NCI-H774 (cell line): ENCODE data around the gene CACNA1D.
"Not testable (repeated sequence)": the region's sequence is repeated elsewhere in the genome, so short reads cannot be mapped to it uniquely, and the experiment has no call there.

ENCODE experiments used
- DNase-seq: peaks from one replicate; lab custom pipeline; 2025; lab: John Stamatoyannopoulos, UW

The CACNA1D gene

DNA sequence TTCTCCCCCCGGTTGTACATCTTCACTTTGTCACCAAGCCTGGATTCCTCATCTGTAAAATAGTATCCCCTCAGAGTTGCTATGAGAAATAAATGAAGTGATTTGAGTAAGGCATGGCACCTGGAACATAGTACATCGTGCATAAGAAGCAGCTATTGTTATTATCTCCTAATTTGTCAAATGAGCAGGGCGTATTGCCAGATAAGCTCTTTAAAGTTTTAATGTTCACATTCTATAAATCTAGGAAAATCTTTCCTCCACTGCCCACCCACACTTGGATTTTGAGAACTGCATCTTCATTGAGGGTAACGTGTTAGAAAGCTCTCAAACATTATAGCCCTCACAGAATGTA, 32.3 kb downstream of the CACNA1D start:
- no peak for DNase-seq

DNA sequence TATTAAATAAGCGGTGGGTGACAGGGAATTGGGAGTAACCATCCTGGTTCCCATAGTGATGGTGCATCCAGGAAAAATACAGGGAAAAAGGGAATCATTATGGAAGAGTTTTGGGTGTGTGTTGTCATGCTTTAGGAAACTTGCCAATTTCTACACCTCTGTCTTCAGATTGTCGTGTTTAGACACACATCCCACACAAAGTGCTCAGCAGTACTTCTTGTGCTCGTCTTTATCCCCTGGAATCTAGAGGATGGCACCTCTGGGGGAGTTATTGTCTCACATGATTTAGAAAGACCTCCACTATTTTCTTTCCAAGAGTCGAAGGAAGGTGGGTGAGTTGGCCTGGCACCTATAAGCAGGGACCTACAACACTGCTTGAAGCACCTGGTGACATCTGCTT, 35.8 kb downstream of the CACNA1D start:
- no peak for DNase-seq

DNA sequence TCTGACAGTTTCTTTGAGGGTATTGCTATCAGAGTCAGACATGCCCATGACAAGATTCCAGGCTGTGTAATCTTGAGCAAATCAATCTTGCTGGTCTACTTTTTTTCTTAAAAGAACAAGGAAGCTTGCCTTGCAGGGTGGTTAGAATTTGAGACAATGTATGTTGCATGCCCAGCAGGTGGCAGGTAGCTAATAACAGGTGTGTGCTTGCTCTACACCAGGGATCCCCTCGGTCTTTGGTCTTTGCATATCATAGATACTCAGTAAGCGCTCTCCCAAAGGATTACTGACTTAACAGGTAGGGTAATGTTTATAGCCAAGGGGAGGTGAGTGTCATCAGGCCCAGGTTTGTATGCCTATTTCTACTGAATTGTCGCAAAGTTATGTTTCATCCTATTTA, 37.3 kb downstream of the CACNA1D start:
- peak; percentile 20 for DNase-seq

DNA sequence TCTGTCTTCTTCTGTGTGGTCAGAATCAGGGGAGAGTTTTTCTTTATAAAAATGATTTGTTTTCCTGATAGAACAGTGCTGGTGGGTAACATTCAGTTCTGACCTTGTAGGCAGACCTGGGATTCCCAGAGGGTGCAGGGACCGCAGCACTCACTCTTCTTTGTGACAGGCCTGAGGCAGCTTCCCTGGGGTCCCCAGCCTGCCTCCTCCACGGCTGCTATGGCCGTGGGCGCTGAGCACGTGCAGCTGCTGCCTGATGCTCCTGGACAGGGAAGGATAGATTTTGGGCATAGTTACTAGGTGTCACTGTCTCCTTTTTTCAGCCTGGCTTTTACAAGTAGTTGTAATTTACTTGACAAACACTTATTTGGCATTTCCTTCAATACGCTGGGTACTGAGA, 39.1 kb downstream of the CACNA1D start:
- DNase-seq, result no peak

DNA sequence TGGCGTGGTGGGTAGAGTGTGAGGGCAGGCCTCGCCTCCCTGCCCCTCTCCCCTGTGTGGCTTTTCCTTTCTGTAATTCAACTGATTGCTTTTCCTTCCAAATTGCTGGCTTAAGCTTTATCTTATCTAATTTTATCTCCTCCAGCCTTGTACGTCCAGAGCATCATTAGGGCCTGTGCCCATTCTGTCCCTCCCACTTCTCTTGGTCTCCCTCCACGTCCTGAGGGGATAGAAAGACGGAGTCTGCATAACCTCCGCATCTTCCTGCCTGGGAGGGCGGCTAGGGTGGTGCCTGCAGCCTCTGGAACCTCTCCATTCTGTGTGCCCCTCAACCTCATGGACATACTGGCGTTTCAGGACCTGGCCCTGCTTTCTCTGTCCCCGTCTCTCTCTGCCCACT, 39.8 kb downstream of the CACNA1D start:
- DNase-seq, result no peak

DNA sequence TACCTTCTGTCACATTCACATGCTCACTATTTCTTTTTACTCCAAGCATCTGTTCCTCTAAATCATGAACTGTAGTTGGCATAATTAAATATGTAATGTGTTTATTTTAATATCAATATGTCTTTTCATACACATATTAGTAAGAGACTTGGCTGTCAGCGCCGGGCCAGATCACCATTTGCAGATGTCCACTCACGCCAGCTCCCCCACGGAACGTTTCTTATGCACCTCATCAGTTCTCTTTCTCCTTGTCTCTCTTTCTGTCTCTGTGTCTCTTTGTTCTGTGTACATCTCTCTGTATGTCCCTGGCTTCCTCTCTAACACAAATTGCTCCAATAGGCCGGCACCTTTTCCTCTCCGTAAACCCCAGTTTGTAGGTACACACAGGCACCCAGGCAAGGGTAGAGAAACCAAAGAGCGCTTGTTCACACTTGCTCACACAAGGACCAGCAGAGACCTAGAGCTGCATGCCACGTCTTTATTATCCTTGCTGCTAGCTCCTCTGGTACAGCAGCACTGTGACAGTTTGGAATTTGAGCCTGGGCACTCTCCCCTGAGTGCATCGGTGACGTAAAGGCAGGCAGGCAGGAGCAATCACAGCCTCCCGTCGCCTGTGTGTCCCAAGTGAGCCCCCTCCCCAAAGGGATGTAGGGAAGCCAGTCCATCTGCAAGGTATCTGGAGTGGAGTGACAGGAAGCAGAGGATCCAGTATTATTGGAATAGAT, 40.4 kb downstream of the CACNA1D start:
- DNase-seq, result no peak

DNA sequence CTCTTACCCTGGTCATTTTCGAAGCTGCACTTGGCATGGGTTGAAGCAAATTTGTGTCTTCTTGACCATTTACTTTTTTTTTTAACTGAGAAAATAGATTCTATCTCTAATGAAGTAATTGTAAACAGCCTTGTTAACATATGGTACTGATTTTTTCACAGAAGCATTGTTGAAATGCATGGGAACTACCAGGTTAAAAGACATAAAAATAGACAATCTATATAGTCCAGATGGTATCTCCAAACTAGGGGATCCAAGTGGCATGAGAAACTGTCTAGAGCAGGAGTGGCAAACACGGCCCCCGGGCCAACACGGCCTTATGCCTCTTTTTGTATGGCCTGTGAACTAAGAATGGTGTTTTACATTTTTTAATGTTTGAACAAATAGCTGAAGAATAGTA, 41.9 kb downstream of the CACNA1D start:
- DNase-seq, result no peak

DNA sequence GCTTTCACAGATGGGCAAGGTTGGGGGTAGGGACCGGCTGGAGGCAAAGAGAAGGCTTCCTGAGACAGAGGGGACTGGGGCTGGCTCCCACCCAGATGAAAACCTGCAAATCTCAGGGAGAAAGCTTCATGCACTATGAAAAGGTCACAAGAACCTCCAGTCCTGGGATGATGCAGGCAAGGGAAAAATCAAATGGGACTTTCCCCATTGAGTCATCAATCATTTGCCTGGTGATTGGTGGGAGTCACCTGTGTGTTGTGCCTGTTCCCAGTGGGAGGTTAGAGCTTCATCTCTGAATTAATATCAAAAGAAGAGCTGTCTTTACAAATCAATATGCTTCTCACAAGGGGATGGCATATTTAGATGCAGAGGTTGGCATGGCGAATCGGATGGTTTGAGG, 49.9 kb downstream of the CACNA1D start:
- no peak for DNase-seq

DNA sequence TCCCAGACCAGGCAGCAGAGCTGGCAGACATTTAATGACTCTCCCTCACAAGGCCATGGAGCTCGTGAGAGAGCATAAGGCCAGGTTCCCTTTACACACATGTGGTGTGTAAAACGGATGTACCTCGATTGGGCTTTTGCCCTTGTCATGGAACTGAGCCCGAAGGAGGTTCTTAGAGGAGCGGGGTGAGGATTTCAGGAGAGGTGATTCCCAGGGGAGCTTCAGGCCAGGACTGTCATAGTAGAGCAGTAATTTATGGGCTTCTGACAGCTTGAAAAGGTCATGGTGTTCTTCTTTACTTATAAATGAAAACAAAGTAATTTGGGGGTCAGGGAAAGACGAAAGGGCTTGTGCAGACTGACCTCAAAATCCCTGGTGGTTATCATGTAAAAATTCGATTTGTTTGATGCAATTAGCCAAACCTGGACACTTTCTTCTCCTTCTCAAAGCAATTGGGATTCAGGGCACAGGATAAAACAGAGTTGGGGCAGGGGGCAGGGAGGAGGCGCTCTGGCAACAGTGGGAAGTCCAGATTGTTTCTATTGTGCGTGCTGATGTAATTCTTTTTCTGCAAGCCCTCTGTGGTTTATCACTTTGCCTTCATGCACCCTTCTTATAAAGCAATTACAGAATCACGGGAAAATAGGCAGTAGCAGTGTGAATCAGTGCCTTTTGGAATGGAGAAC, 51.0 kb downstream of the CACNA1D start:
- DNase-seq, result no peak

DNA sequence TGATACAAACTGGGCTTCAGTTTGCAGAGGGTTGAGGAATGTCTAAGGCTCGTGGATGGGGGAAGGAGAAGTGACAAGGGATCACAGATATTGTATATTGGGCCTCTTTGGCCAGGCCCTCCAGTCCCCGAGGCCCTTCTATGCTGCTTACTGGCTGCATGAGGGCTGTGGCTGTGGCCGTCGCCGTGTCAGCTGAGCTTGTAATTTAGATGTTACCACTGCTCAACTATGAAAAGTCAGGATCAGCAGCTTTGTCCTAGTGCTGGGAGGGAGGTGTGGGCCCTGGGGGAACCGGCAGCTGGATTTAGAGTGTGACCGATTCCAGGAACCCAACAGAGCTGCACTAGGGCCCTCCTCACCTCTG, 51.6 kb downstream of the CACNA1D start:
- DNase-seq, result no peak

DNA sequence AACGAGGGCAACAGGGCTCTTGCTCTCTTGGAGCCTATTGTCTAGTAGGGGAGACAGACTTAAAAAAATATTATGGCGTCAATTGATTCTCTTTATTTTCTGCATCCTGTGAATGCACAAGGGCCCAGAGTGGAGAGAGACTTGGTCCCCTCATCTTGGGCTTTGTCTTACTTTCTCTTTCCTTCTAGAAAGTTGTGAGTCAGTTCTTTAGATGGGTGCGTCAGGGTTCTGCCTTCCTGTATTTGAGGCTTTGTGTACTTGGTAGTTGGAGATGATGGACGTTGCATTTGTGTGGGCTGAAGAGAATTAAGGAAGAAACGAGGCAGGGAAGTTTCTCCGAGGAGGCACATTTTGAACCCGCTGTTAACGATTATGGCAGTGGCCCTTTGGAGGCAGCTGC, 52.9 kb downstream of the CACNA1D start:
- DNase-seq, result no peak

DNA sequence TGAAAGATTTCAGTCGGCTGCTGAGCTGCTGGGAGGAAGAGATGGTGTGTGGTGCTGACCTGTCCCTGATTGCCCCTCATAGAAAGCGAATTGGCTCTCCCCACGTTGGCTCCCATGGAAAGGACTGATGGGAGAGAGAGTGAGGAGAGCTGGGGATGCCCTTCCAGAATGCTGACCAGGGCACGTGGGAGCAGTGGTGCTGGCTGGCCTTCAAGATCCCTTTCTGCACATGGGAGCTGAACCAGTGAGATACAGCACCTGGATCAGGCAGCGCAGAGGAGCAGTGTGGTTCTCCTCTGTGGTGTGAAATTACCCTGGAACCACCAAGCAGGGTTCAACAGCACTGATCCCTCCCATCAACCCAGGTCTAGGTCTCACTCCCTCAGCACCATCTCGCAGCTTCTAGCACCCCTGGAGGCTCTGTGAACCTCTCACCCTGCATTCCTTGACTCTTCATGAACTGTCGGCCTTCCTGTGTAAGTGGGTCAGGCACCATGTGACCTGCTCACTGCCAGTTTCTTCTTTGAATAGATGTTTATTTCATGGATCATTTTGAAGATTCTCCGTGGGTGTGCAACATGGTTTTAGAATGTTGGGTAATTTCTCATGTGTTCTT, 55.7 kb downstream of the CACNA1D start:
- DNase-seq, result no peak

DNA sequence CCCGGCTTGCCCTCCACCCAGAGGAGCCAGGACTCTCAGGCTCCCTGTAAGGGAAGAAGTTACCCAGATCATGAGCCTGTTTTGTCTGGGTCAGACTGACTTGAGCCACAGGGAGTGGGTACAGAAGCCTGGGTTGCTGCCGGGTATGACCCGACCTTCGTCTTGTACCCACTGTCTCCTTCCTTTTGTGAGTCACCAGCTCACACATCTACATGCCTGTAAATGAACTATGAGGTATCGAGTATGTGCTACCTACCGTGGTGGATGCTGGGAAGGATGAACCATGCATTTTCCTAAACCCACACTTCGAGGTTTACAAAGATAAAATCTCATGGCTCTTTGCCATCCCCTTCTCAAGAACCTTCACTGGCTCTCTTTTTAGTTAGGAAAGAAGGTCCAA, 56.9 kb downstream of the CACNA1D start:
- DNase-seq, result no peak

DNA sequence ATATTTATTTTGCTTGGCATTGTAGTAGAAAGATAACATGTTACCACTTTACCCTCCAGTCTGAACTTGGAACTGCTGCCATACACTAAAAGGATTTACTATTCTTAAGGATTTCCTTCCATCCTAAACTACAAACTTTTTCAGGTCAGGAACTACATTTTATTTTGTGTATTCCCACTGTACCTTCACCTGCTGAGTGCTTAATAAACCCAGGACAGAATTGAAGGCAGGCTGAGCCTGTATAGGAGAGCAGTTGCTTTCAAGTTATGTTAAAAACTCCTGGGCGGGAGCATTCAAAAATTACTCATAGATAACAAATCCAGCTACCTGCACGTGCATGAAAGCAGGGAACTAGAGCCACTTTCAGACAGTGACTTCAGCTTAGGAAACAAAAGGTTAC, 58.3 kb downstream of the CACNA1D start:
- DNase-seq, result no peak

DNA sequence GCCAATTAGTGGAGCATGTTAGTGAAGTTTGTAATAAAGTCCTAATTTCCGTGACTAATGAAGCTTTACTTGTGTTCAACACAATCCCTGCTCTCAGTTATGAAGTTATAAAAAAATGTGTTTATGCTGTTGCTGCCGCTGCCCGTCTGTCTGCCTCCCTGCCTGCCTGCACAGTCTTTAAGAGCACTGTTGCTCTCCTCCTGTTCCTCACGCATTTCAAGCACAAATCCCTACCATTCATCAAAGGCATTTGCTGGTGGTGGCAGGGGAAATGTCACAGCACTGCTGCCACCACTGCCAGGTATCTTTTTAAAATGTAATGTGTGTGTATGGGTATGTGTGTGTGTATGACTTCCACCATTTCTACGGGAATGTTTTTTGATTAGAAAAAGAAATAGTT, 58.8 kb downstream of the CACNA1D start:
- DNase-seq, result no peak

DNA sequence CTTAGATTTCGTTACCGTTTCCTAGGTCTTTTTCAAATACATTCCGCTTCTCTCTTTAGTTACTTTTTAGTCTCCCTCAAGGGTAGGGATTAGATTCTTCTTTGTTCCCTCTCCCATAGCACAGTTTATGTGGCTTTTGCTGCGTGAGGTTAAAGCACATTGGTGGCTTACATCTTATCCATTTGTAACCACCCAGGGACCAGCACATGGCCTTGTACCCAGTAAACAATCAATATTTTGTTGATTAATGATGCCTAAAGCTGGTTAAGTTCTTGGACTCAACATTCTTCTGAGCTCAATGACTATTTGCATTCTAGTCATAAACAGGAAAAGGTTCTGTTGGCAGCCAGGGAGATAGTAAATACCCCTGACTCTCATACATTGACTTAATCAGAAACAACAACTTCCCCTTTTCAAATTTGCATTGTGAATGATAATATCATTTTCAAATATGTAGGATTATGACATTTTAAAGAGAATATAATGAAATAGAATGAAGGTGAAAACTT, 60.2 kb downstream of the CACNA1D start:
- DNase-seq, result no peak

DNA sequence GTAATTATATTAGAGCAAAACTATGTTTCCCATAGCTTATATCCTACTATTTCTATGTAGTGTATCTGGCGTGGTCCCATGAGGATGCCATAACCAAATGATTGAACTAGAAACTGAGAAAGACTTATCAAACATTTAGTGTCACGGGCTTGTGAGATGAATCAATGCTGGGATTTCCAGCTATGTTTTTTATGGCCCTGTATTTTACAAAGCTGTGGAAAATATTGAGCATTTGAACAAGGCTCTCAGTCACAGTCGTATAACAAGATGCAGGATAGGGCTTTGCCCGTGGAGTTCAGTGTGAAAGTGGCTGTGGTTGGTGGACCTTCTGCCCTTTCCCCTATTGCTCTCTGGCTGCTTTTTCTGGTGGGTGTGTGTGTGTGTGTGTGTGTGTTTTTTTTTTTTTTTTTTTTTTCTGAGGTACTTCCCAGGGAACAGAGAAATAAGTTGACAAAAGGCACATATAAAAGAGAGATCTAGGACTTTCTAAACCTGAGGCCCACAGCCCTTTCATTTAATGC, 60.7 kb downstream of the CACNA1D start:
- no peak for DNase-seq

DNA sequence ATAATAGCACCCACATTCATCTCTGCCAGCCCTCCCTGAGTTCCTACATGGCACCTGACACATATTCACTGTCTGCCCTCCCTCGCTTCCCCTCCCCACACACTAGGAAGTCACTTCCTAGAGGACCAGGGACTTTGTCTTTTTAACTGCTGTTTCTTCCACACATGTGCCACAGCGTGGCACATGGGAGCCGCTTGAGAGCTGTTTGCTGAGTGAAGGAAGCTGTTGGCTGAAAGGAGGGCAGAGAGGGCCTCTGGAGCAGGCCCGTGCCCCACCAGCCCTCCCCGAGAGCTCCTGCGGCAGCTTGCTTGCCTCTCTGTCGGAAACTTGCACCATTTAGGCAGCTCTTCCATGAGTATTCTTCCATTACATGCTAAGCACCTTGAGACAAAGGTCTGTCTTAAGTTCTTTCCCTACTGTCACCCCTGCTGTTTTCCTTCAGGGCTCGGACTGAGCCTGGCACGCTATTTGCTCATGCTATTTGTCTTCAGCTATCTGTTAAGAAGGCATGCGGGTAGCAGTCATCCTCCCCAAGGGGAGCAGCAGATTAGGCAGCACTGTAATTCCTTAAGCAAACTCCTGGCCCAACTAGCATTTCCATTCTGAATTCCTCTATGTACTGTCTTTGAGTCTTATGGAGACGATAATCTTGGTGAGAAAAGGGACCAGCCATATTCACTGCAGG, 72.2 kb downstream of the CACNA1D start:
- DNase-seq, result no peak

DNA sequence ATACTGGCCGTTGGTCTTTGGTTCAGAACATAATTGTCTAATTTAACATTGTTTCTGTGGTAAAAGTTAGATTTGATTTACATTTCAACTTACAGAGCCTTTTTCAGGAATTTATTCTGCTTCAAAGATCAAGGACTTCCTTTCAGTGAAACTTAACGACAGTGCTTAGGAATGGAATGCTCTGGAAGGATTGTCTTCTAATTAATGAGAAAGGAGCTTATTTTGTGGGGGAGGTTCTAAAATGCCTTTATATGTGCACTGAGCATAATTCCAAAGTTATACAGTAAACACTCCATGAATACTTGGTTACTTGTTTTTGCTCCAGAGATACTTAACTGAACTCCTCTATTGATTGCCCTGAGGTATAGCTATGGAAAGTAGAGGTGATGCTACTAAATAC, 75.7 kb downstream of the CACNA1D start:
- DNase-seq, result no peak

DNA sequence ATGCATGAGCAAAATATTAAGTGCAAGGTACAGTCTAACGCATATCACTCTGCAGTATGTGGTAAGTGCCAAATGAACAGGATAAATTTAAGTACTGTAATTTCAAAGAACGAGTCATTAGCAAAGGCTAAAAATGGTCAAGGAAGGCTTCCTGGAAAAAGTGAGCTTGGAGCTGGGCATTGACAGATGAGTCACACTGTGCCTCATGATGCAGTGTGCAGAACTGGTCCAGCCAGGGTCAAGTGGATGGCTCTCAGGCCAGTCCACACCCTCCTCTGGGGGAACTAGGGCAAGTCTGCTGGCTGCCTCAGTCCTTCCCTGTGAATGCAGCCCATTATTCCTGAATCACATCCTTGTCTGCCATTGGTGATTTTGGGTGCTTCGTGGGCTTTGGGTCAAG, 76.3 kb downstream of the CACNA1D start:
- DNase-seq, result no peak

DNA sequence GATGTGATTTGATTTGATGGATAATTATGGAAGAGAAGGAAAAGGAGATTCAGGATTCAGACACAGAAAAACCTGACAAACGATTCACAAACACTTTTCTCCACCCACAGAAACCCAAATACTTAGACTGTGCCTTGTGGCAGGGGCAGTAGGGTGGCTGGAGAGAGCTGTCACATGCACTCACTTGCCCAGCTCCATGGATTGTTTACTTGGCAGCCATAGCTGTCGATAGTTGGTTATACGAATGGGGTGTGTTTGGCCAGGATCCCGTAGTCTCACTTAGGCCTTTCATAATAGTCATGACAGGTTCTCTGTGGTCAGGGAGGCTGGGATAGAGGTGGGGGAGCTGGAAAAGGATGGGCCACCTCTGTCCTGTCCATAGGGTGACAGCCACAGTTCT, 76.9 kb downstream of the CACNA1D start:
- DNase-seq, result no peak

DNA sequence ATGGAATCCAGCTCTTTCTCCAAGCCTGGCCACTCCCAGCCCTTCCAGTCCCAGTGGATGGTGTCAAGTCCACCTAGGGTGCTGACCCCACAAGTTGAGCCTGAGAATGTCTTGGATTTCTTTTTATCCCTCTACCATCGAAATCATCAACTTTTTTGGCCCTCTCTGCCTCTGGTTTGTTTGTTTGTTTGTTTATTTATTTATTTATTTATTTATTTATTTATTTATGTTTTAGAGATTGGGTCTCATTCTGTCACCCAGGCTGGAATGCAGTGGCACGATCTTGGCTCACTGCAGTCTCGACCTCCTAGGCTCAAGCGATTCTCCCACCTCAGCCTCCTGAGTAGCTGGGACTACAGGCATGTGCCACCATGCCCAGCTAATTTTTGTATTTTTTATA, 77.8 kb downstream of the CACNA1D start:
- DNase-seq, result not testable (repeated sequence)

DNA sequence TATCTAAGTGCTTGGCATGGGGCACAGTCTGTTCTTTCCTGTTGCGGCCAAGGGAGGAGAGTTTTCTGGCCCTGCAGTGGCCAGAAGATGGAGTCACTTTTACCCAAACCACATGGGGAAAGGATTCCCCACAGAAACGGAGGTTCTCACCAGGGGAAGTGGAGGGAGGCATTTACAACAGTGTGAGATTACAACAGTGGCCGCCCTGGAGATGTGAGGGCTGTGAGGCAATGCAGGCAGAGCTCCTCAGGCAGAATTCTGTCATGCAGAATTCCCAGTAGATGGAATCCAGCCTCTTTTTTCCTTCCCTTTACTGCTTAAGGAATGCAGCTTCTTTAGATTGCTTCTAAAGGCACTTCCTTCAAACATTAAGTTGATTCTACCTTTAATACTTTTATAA, 83.1 kb downstream of the CACNA1D start:
- DNase-seq, result no peak
